Endothelial cell of umbilical vein (primary cell): ENCODE results near the gene DEPDC1B. TPM values are rescaled to one million over a fixed set of nuclear protein-coding genes. Genes with fewer than 3 reads are reported as not detected.

ENCODE experiments used
- BruUV-seq: library from RNA; stranded (reverse); fragments of 400-500 nt; replicated peaks from 2 replicates; lab custom pipeline; 2021; lab: Mats Ljungman, UMichigan
- CTCF ChIA-PET: fragments of 300-600, 350-600 bp; sonication (Branson Sonifier 250); formaldehyde crosslinking; loops from one replicate; lab custom pipeline; 2021; ENCODE audit warnings: antibody characterized with exemption, inconsistent platforms; lab: Charles Lee
- POLR2A ChIA-PET: fragments of 300-600, 350-600 bp; sonication (Branson Sonifier 250); formaldehyde crosslinking; loops from one replicate; lab custom pipeline; 2021; ENCODE audit warnings: antibody characterized with exemption, inconsistent platforms; lab: Charles Lee
- DNase-seq: peaks from one replicate; pipeline ENCODE4 v3.0.0-alpha.2; 2011; ENCODE audit warnings: low read depth, low spot score
- FAIRE-seq: peaks from 2 replicates; lab custom pipeline; 2011; peaks lifted over from hg19 to GRCh38; lab: Jason Lieb, UNC
- H2AFZ ChIP-seq: 2 replicates; pipeline ENCODE4 v1.6.0; 2012; ENCODE audit warnings: low read depth, low read length, control low read depth, inconsistent platforms
- H3K27ac ChIP-seq: 2 replicates; pipeline ENCODE4 v1.5.1; 2011; ENCODE audit warnings: low read depth, mild to moderate bottlenecking, control low read depth, low read length, moderate library complexity; ENCODE audit not compliant: insufficient read depth
- H3K27me3 ChIP-seq, 2 experiments: 2 replicates each; pipeline versions ENCODE4 v1.6.0 to v1.6.1; 2011; ENCODE audit warnings: low read length in 2 of 2, mixed read lengths in 1 of 2; ENCODE audit not compliant: control insufficient read depth in 2 of 2, insufficient read depth in 2 of 2
- H3K36me3 ChIP-seq, 2 experiments: 2 replicates in 1 of 2; 3 replicates in 1 of 2; pipeline ENCODE4 v1.5.1; 2011; ENCODE audit warnings: low read length in 2 of 2, mild to moderate bottlenecking in 1 of 2, moderate library complexity in 1 of 2; ENCODE audit not compliant: control insufficient read depth in 2 of 2, insufficient read depth in 2 of 2; ENCODE audit errors: extremely low read depth in 1 of 2
- H3K4me1 ChIP-seq: 3 replicates; pipeline ENCODE4 v1.5.1; 2011; ENCODE audit warnings: mild to moderate bottlenecking, low read length; ENCODE audit not compliant: control insufficient read depth, insufficient read depth; ENCODE audit errors: extremely low read depth
- H3K4me2 ChIP-seq: 2 replicates; pipeline ENCODE4 v1.6.1; 2011; ENCODE audit warnings: low read length, control low read depth, mixed read lengths; ENCODE audit not compliant: insufficient read depth
- H3K4me3 ChIP-seq, 3 experiments: fragments of 200-600 bp in 1 of 3; sonication (generic), shearing (Covaris generic) in 1 of 3; replicated peaks in 1 of 3; 2 replicates each; pipeline ENCODE4 v1.5.1; 2011 to 2016; ENCODE audit warnings: control low read depth in 3 of 3, low read length in 3 of 3, mild to moderate bottlenecking in 2 of 3, inconsistent platforms in 1 of 3, low read depth in 1 of 3, moderate library complexity in 1 of 3; ENCODE audit not compliant: insufficient read depth in 1 of 3
- H3K79me2 ChIP-seq: 2 replicates; pipeline ENCODE4 v1.6.0; 2012; ENCODE audit warnings: low read length, inconsistent platforms; ENCODE audit not compliant: control insufficient read depth, insufficient read depth
- H3K9ac ChIP-seq: replicated peaks from 2 replicates; pipeline ENCODE3; 2011; ENCODE audit warnings: low read length, control low read depth; ENCODE audit not compliant: insufficient read depth; ENCODE audit errors: extremely low read depth
- H3K9me1 ChIP-seq: replicated peaks from 3 replicates; pipeline ENCODE4 v1.6.0; 2011; ENCODE audit warnings: mild to moderate bottlenecking, low read length; ENCODE audit not compliant: control insufficient read depth, insufficient read depth; ENCODE audit errors: extremely low read depth
- H3K9me3 ChIP-seq: replicated peaks from 2 replicates; pipeline ENCODE4 v1.5.1; 2012; ENCODE audit warnings: low read length, inconsistent platforms; ENCODE audit not compliant: control insufficient read depth, insufficient read depth
- H4K20me1 ChIP-seq: replicated peaks from 2 replicates; pipeline ENCODE3; 2011; ENCODE audit warnings: mild to moderate bottlenecking, low read length; ENCODE audit not compliant: control insufficient read depth, insufficient read depth; ENCODE audit errors: extremely low read depth
- EZH2 ChIP-seq: IDR thresholded peaks from 2 replicates; pipeline ENCODE4 v1.6.1; 2012; ENCODE audit warnings: borderline replicate concordance, low read depth, mild to moderate bottlenecking, moderate library complexity, low read length, inconsistent platforms; ENCODE audit not compliant: severe bottlenecking
- FOS ChIP-seq: IDR thresholded peaks from 2 replicates; pipeline ENCODE4 v1.6.1; 2011; ENCODE audit warnings: mild to moderate bottlenecking, low read length, moderate library complexity, borderline replicate concordance; ENCODE audit not compliant: insufficient read depth
- GATA2 ChIP-seq: IDR thresholded peaks from 2 replicates; pipeline ENCODE4 v1.7.0; 2011; ENCODE audit warnings: low read depth, mild to moderate bottlenecking, moderate library complexity, mixed read lengths, low read length; ENCODE audit not compliant: insufficient read length, insufficient read depth
- JUN ChIP-seq: IDR thresholded peaks from 2 replicates; pipeline ENCODE4 v1.6.1; 2011; ENCODE audit warnings: borderline replicate concordance, low read depth; ENCODE audit not compliant: insufficient read length, insufficient read depth
- MYC ChIP-seq: IDR thresholded peaks from one replicate; pipeline ENCODE4 v1.6.1; 2011; ENCODE audit warnings: mild to moderate bottlenecking, low read depth, low read length
- POLR2A ChIP-seq: IDR thresholded peaks from 2 replicates; pipeline ENCODE4 v1.6.1; 2012; ENCODE audit warnings: low read depth, mild to moderate bottlenecking, control low read depth, low read length
- POLR2AphosphoS5 ChIP-seq: IDR thresholded peaks from 2 replicates; pipeline ENCODE4 v1.6.1; 2012; ENCODE audit warnings: low read depth, mild to moderate bottlenecking, control low read depth, low read length, moderate library complexity; ENCODE audit not compliant: insufficient read depth
- dilution Hi-C: fragments of 300-500 bp; cut with MboI; formaldehyde crosslinking; loops from one replicate; pipeline ENCODE4 v1.15.0; 2019; ENCODE audit warnings: low sequenced_read_pairs; ENCODE audit not compliant: extremely low pct_ligation_motif_present
- intact Hi-C: fragments of 100-400 bp; cut with micrococcal nuclease; formaldehyde crosslinking; loops from one replicate; pipeline ENCODE4 v1.10.0; 2022
- polyA plus RNA-seq, 4 experiments: library from polyadenylated mRNA; depleted of rRNA in 3 of 4; stranded (reverse) in 3 of 4; unstranded in 1 of 4; fragments of >200 nt; gene quantifications; 2 replicates each; pipeline versions ENCODE4 v1.2.1 to v1.2.3, GENCODE V29; 2011 to 2012; ENCODE audit warnings: missing spikeins in 1 of 4
- total RNA-seq: library from RNA; stranded (reverse); gene quantifications from 2 replicates; pipeline ENCODE4 v1.2.3, GENCODE V29; 2021
- TF ChIP-seq, protein P1 (sequence below): IDR thresholded peaks from 2 replicates; pipeline ENCODE4 v1.6.1; 2011; ENCODE audit not compliant: insufficient read depth, insufficient read length
- TF ChIP-seq, protein P2 (sequence below), 2 donors: IDR thresholded peaks; 1 replicate in 1 of 2; 2 replicates in 1 of 2; pipeline ENCODE4 v1.5.1; 2011; ENCODE audit warnings: low read length in 2 of 2, mild to moderate bottlenecking in 2 of 2, moderate library complexity in 2 of 2, control low read depth in 1 of 2, inconsistent platforms in 1 of 2, low read depth in 1 of 2; ENCODE audit not compliant: insufficient read depth in 1 of 2; ENCODE audit errors: extremely low read depth in 1 of 2

DEPDC1B gene
- total and polyA plus RNA-seq, 2 donors (not counting 3 experiments of a cell fraction or from before 2014, with no cell fraction given), result 6.7 to 18.7 TPM

DNA sequence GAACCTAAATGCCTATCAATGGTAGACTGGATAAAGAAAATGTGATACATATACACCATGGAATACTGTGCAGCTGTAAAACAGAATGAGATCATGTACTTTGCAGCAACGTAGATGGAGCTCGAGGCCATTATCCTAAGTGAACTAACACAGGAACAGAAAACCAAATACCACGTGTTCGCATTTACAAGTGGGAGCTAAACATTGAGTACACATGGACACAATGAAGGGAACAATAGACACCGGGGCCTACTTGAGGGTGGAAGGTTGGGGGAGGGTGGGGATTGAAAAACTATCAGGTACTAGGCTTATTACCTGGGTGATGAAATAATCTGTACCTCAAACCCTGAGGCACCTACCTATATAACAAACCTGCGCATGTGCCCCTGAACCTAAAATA lies 22.4 kb upstream of the DEPDC1B start:
- Histone ChIP-seq H3K9me1 (no peaks in the 10 kb centered on the region), H3K9me3 (no peaks in the 10 kb centered on the region), H3K27ac (no peak overlapping the region), H2AFZ (no peak overlapping the region), H3K4me1 (no peaks in the 10 kb centered on the region), H3K9ac (no peak overlapping the region), H4K20me1 (no peaks in the 10 kb centered on the region), H3K27me3 (peaks cover under 1 to 7% of the 10 kb centered on the region in 2 experiments), H3K36me3 (no peaks in the 10 kb centered on the region), H3K4me2 (no peak overlapping the region), H3K79me2 (no peaks in the 10 kb centered on the region), H3K4me3 (no peak overlapping the region)
- intact Hi-C loops (no loop called here), dilution Hi-C loops (no loop called here)
- ChIA-PET CTCF (no interaction called here), POLR2A (no interaction called here)
- no peak for DNase-seq
- no TSS peak for BruUV-seq
- FAIRE-seq, result no peak
- TF ChIP-seq EZH2 (no peak), MYC (no peak), POLR2A (no peak), POLR2AphosphoS5 (no peak)

DNA sequence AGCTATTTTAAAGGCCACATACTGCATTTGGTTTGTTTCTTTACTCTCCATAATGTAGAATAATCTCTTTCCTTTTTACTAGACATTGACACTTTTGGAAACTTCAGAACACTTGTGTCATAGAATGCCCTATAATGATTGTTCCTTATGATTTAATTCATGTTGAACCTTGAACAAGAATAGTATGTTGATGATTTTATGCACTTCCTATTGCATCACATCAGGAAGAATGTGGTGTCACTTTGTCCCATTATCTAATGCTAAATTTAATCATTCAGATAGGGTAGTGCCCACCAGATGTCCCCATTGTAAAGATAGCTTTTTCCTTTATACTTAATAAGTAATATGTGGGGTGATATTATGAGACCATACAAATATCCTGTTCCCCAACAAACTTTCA lies 19.4 kb upstream of the DEPDC1B start:
- no peaks in the 10 kb centered on the region for H3K79me2 ChIP-seq
- H3K4me1 ChIP-seq, result no peaks in the 10 kb centered on the region
- no peak overlapping the region for H2AFZ ChIP-seq
- H3K4me2 ChIP-seq, result no peak overlapping the region
- H3K4me3 ChIP-seq, result no peak overlapping the region
- intact Hi-C loops (no loop called here), dilution Hi-C loops (no loop called here)
- no peak overlapping the region for H3K27ac ChIP-seq
- TF ChIP-seq EZH2, result no peak
- TF ChIP-seq JUN, result no peak
- no peak for TF ChIP-seq MYC
- TF ChIP-seq, protein P1, sequence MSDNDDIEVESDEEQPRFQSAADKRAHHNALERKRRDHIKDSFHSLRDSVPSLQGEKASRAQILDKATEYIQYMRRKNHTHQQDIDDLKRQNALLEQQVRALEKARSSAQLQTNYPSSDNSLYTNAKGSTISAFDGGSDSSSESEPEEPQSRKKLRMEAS, result no peak
- no peak for TF ChIP-seq FOS
- TF ChIP-seq, protein P2, sequence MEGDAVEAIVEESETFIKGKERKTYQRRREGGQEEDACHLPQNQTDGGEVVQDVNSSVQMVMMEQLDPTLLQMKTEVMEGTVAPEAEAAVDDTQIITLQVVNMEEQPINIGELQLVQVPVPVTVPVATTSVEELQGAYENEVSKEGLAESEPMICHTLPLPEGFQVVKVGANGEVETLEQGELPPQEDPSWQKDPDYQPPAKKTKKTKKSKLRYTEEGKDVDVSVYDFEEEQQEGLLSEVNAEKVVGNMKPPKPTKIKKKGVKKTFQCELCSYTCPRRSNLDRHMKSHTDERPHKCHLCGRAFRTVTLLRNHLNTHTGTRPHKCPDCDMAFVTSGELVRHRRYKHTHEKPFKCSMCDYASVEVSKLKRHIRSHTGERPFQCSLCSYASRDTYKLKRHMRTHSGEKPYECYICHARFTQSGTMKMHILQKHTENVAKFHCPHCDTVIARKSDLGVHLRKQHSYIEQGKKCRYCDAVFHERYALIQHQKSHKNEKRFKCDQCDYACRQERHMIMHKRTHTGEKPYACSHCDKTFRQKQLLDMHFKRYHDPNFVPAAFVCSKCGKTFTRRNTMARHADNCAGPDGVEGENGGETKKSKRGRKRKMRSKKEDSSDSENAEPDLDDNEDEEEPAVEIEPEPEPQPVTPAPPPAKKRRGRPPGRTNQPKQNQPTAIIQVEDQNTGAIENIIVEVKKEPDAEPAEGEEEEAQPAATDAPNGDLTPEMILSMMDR (IDR thresholded peaks at IDR 0.05; ENCODE audit: extremely low read depth in 1 of 2, insufficient read depth in 1 of 2, low read depth in 1 of 2, low read length in 2 of 2), result no peak
- TF ChIP-seq POLR2AphosphoS5, result no peak
- TF ChIP-seq POLR2A, result no peak
- no peak for TF ChIP-seq GATA2
- peaks cover 4 to 7% of the 10 kb centered on the region in 2 experiments for H3K27me3 ChIP-seq
- no peaks in the 10 kb centered on the region for H3K9me3 ChIP-seq
- H3K9me1 ChIP-seq, result no peaks in the 10 kb centered on the region
- BruUV-seq, result no TSS peak
- H4K20me1 ChIP-seq, result no peaks in the 10 kb centered on the region
- CTCF ChIA-PET, result interaction anchor here (0.9 kb wide), 1 partner anchor 19 kb away, joined by 3 read pairs; the partner anchor contains the start of gene DEPDC1B
- POLR2A ChIA-PET, result no interaction called here
- DNase-seq (no peak), FAIRE-seq (no peak)
- no peak overlapping the region for H3K9ac ChIP-seq
- H3K36me3 ChIP-seq, result no peaks in the 10 kb centered on the region
